ENCODE results near the gene GOLGA8M. TPM values are rescaled to one million over a fixed set of nuclear protein-coding genes. Genes with fewer than 3 reads are reported as not detected.
A peak's percentile ranks its signal among the peaks of the same experiment; 100 is the strongest.
"Not testable (repeated sequence)": the region's sequence is repeated elsewhere in the genome, so short reads cannot be mapped to it uniquely, and the experiment has no call there.

The GOLGA8M gene
- total RNA-seq (10 to 100 TPM in 1 of 2 donors, 1 to 10 TPM in 1; 7.2 to 17.6 TPM), polyA plus RNA-seq (ENCODE audit: insufficient read depth, low read depth, low replicate concordance) (8.7 TPM)
- long read RNA-seq, donor 1 = 0 reads
- long read RNA-seq, donor 2 = 0 reads

DNA sequence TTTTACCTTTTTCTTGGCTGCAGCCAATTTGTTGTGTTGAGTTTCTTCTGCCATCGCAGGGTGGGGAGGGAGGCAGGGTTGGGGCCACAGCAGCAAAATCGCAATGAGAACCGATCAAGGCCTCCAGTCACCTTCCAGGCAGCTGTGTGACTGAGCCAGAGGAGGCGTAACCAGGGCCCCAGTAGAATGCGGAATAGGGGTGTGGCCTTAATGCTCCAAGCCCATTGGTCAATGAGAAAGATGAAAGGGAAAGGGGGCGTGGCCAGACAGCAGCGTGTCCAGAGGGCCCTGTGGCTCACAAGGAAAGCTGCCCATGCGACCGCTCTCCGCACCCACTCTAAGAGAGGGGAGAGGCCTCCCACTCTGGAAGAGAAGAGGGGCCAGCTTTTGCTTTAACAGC, at the start of gene GOLGA8M:
Gene GOLGA8M (minus strand): TSS at position 152 of the 400 bp plus-strand sequence. CDS start 98 bp downstream, at position 54.
- H3K4me3 ChIP-seq; DNase-seq; intact Hi-C loops (cut with DNase I; ENCODE audit: low total_unique reads); H3K4me1 ChIP-seq; H3K9me3 ChIP-seq; H3K27me3 ChIP-seq; H3K27ac ChIP-seq; H3K36me3 ChIP-seq (ENCODE audit: low read depth, missing control alignments): not testable (repeated sequence)
- 90% methylated on average over 2 of the region's 10 CpGs; no CpG with 5 or more reads in 1 of the 2 donors for WGBS, 2 donors

DNA sequence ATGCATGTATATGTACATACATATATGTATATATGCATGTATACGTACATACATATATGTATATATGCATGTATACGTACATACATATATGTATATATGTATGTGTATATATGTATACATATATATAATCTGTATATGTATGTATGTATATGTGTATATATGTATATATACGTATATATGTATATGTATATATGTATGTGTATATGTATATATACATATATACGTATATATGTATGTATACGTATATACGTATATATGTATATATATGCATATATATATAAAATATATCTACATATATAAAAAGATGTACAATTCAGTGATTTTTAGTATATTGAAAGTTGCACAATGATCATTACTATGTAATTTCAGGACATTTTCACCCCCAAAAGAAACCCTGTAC, 30.7 kb upstream of the GOLGA8M start:
- H3K36me3 ChIP-seq (ENCODE audit: low read depth, missing control alignments); H3K27ac ChIP-seq; DNase-seq; intact Hi-C loops (cut with DNase I; ENCODE audit: low total_unique reads); H3K4me1 ChIP-seq; H3K9me3 ChIP-seq; H3K27me3 ChIP-seq; H3K4me3 ChIP-seq: not testable (repeated sequence)
- WGBS, 2 donors = 78 to 79% methylated on average over 6 of the region's 6 CpGs

- H3K27me3 ChIP-seq; H3K36me3 ChIP-seq (ENCODE audit: low read depth, missing control alignments); intact Hi-C loops (cut with DNase I; ENCODE audit: low total_unique reads); H3K4me1 ChIP-seq; DNase-seq; H3K9me3 ChIP-seq: not testable (repeated sequence)
- Histone ChIP-seq H3K4me3 (peak overlapping the region in 1 of 2 donors; percentile 38), H3K27ac (peak overlapping the region; percentile 65 to 80)
- 9 to 10% methylated on average over 7 to 9 of the region's 9 CpGs for WGBS, 2 donors
Measured at GRCh38 chr15:28738590-28739292, 26.5 kb upstream of the GOLGA8M start.

DNA sequence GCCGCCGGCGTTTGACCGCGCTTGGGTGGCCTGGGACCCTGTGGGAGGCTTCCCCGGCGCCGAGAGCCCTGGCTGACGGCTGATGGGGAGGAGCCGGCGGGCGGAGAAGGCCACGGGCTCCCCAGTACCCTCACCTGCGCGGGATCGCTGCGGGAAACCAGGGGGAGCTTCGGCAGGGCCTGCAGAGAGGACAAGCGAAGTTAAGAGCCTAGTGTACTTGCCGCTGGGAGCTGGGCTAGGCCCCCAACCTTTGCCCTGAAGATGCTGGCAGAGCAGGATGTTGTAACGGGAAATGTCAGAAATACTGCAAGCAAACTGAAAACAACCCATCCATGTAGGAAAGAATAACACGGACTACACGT, 26.0 kb upstream of the GOLGA8M start:
- WGBS, 2 donors = 0% methylated on average over 3 of the region's 23 CpGs
- H3K4me3 ChIP-seq = peak overlapping the region; percentile 63 to 65
- DNase-seq; H3K36me3 ChIP-seq (ENCODE audit: low read depth, missing control alignments); H3K27me3 ChIP-seq; H3K9me3 ChIP-seq; intact Hi-C loops (cut with DNase I; ENCODE audit: low total_unique reads); H3K4me1 ChIP-seq: not testable (repeated sequence)
- H3K27ac ChIP-seq = peak overlapping the region; percentile 65 to 91

GRCh38 chr15:28737521-28738199, 25.4 kb upstream of the GOLGA8M start:
- H3K27me3 ChIP-seq; H3K9me3 ChIP-seq; H3K36me3 ChIP-seq (ENCODE audit: low read depth, missing control alignments); H3K4me1 ChIP-seq; intact Hi-C loops (cut with DNase I; ENCODE audit: low total_unique reads): not testable (repeated sequence)
- Histone ChIP-seq H3K27ac (peak overlapping the region; percentile 68 to 91), H3K4me3 (peak overlapping the region; percentile 63 to 65)
- 0 to 3% methylated on average over 7 to 70 of the region's 101 CpGs for WGBS, 2 donors
- DNase-seq = peak; percentile 38

DNA sequence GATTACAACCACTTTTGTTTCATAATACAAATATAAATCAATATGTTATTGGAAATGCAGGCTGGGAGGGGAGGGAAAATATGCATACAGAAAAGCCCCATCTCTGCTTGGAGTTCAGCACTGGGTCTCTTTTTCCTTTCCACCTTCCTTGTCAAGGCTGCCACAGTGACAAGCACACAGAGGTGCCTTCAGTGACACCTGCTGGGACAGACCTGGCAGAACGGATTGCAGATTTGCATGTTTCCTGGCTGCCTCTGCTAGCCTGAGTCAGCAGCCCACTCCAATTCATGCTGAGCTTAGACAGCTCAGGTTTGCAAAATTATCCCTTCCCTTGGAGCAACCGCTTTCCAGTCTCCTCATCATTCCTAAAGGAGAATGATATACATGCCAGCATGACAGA, 15.8 kb upstream of the GOLGA8M start:
- 69% methylated on average over 2 of the region's 2 CpGs for WGBS, 2 donors
- DNase-seq; intact Hi-C loops (cut with DNase I; ENCODE audit: low total_unique reads); H3K27me3 ChIP-seq; H3K36me3 ChIP-seq (ENCODE audit: low read depth, missing control alignments); H3K27ac ChIP-seq; H3K9me3 ChIP-seq; H3K4me3 ChIP-seq; H3K4me1 ChIP-seq: not testable (repeated sequence)

GRCh38 chr15:28727026-28727425, 14.8 kb upstream of the GOLGA8M start:
- WGBS, 2 donors = 59% methylated on average over 14 of the region's 14 CpGs
- H3K27ac ChIP-seq; H3K9me3 ChIP-seq; intact Hi-C loops (cut with DNase I; ENCODE audit: low total_unique reads); DNase-seq; H3K4me1 ChIP-seq; H3K4me3 ChIP-seq; H3K36me3 ChIP-seq (ENCODE audit: low read depth, missing control alignments); H3K27me3 ChIP-seq: not testable (repeated sequence)

GRCh38 chr15:28726102-28726501, 13.9 kb upstream of the GOLGA8M start:
- TF ChIP-seq POLR2A (IDR thresholded peaks at IDR 0.05) (no peak), CTCF (IDR thresholded peaks at IDR 0.05) (no peak)
- 60 to 70% methylated on average over 17 of the region's 17 CpGs for WGBS, 2 donors
- Histone ChIP-seq H3K27me3 (no peaks in the 10 kb centered on the region), H3K4me1 (no peaks in the 10 kb centered on the region), H3K27ac (no peak overlapping the region), H3K36me3 (ENCODE audit: low read depth, missing control alignments) (no peaks in the 10 kb centered on the region), H3K9me3 (no peaks in the 10 kb centered on the region), H3K4me3 (no peak overlapping the region)
- intact Hi-C loops (cut with DNase I; ENCODE audit: low total_unique reads) = no loop called here
- DNase-seq = no peak
